ENCODE measurements around the gene LMAN2L. TPM values are rescaled to one million over a fixed set of nuclear protein-coding genes. Genes with fewer than 3 reads are reported as not detected.

Gene LMAN2L
- total and polyA plus RNA-seq, 8 donors = 5.4 to 15.8 (median 6.8) TPM

GRCh38 chr2:96683307-96683706 is 56.6 kb downstream of the LMAN2L start:
- Histone ChIP-seq H3K4me3 (no peak overlapping the region), H3K27me3 (no peaks in the 10 kb centered on the region)
- intact Hi-C loops (cut with DNase I) = no loop called here

DNA sequence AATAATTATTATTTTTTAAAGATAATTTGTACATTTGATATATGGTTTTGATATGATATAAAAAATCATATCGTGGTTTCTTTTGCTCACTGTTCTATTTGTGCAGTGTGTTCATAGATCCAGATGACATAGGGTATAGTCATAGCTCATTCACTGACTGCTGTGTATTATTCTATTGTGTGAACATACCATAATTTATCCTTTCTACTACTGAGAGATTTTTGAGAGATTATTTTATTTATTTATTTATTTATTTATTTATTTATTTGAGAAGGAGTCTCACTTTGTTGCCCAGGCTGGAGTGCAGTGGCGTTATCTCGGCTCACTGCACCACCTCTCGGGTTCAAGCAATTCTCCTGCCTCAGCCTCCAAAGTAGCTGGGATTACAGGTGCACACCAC is 58.3 kb downstream of the LMAN2L start:
- ATAC-seq (no peak), FAIRE-seq (no peak), DNase-seq (no peak)
- WGBS, 2 donors = 81 to 82% methylated on average over 4 of the region's 4 CpGs
- TF ChIP-seq, protein P1, sequence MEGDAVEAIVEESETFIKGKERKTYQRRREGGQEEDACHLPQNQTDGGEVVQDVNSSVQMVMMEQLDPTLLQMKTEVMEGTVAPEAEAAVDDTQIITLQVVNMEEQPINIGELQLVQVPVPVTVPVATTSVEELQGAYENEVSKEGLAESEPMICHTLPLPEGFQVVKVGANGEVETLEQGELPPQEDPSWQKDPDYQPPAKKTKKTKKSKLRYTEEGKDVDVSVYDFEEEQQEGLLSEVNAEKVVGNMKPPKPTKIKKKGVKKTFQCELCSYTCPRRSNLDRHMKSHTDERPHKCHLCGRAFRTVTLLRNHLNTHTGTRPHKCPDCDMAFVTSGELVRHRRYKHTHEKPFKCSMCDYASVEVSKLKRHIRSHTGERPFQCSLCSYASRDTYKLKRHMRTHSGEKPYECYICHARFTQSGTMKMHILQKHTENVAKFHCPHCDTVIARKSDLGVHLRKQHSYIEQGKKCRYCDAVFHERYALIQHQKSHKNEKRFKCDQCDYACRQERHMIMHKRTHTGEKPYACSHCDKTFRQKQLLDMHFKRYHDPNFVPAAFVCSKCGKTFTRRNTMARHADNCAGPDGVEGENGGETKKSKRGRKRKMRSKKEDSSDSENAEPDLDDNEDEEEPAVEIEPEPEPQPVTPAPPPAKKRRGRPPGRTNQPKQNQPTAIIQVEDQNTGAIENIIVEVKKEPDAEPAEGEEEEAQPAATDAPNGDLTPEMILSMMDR (IDR thresholded peaks at IDR 0.05) = no peak
- no peak overlapping the region for H3K27ac ChIP-seq
- intact Hi-C loops (cut with DNase I) = no loop called here
- no peaks in the 10 kb centered on the region for H3K9me3 ChIP-seq
- H3K4me3 ChIP-seq = no peak overlapping the region
- no peaks in the 10 kb centered on the region for H3K36me3 ChIP-seq
- peaks cover 5 to 17% (median 15%) of the 10 kb centered on the region in 3 donors for H3K4me1 ChIP-seq
- no peaks in the 10 kb centered on the region for H3K27me3 ChIP-seq

More at GRCh38 chr2:96683307-96683706, 56.6 kb downstream of the LMAN2L start:
- Histone ChIP-seq H3K4me1 (peaks cover 5 to 17% (median 15%) of the 10 kb centered on the region in 3 donors), H3K27ac (no peak overlapping the region), H3K9me3 (no peaks in the 10 kb centered on the region), H3K36me3 (no peaks in the 10 kb centered on the region)
- WGBS, 2 donors = 94 to 96% methylated on average over 5 of the region's 5 CpGs
- DNase-seq = no peak
- no peak for ATAC-seq
- TF ChIP-seq, protein P1 (IDR thresholded peaks at IDR 0.05) = no peak
- no peak for FAIRE-seq

DNA sequence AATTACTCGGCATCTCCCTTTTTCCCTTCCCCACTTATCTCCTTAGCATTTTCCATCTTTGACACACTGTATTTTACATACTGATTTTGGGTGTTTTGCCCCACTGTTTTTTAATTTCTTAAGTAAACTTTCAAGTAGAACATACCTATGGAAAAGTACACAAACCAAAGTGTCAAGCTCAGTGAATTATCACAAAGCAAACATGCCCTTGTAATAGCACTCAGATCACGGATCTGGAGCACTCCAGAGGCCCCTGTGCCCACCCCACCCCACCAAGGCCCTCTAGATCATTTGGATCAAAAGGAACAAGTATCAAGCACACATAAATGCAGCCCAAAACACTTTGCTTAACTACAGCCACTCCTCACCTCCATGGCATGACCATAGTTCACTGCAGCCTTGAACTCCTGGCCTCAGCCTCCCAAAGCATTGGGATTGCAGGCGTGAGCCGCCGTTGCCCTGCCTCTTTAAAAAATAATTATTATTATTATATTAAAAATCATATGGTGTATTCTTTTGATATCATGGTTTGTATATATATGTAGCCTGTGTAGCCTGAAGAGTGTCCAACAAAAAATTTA is 59.2 kb downstream of the LMAN2L start:
- ATAC-seq (peak; percentile 45 to 78 (median 69)), FAIRE-seq (no peak), DNase-seq (no peak)
- Histone ChIP-seq H3K9me3 (no peaks in the 10 kb centered on the region), H3K27me3 (no peaks in the 10 kb centered on the region), H3K4me1 (peaks cover 5 to 17% (median 15%) of the 10 kb centered on the region in 3 donors), H3K4me3 (no peak overlapping the region), H3K27ac (peak overlapping the region in 1 of 4 donors; percentile 61), H3K36me3 (no peaks in the 10 kb centered on the region)
- intact Hi-C loops (cut with DNase I) = no loop called here
- TF ChIP-seq, protein P1 (IDR thresholded peaks at IDR 0.05) = no peak
- WGBS, 2 donors = 18 to 19% methylated on average over 5 of the region's 5 CpGs

DNA sequence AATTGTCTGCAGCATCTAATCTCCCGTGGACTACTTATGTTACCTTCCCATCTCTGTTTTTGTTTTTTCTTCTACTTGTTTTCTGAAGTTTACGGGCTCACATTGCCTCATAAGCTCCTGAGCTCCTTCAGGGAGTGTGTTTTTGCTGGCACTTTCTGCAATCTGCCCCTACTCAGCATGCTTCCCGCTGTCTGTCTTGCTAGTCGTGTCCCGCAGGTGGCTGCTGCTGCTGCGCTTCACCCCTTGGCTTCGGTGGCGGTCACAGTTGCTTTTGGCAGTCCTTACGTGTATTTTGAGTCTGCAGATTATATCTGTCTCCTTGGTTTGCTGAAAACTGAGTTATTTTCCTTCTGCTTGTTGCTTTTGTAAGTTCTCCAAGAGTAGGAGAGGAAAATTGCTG is 60.0 kb downstream of the LMAN2L start:
- TF ChIP-seq, protein P1 (IDR thresholded peaks at IDR 0.05) = no peak
- intact Hi-C loops (cut with DNase I) = no loop called here
- peak overlapping the region in 2 of 4 donors; percentile 18 to 61 for H3K27ac ChIP-seq
- WGBS, 2 donors = 25 to 27% methylated on average over 9 of the region's 9 CpGs
- H3K9me3 ChIP-seq = no peaks in the 10 kb centered on the region
- H3K4me1 ChIP-seq = peaks cover 5 to 17% (median 15%) of the 10 kb centered on the region in 3 donors
- ATAC-seq = peak; percentile 56 to 77 (median 68)
- no peak for FAIRE-seq
- H3K4me3 ChIP-seq = no peak overlapping the region
- no peaks in the 10 kb centered on the region for H3K36me3 ChIP-seq
- DNase-seq = peak in 3 of 6 donors; percentile 45 to 54 (median 49)
- no peaks in the 10 kb centered on the region for H3K27me3 ChIP-seq

GRCh38 chr2:96669539-96670215 is 70.2 kb downstream of the LMAN2L start:
- TF ChIP-seq, protein P1 (IDR thresholded peaks at IDR 0.05) = no peak
- Histone ChIP-seq H3K36me3 (no peaks in the 10 kb centered on the region), H3K27ac (no peak overlapping the region), H3K4me3 (no peak overlapping the region), H3K4me1 (peaks cover 0 to 10% (median 4%) of the 10 kb centered on the region in 3 donors), H3K27me3 (no peaks in the 10 kb centered on the region), H3K9me3 (no peaks in the 10 kb centered on the region)
- peak in 1 of 6 donors; percentile 21 for DNase-seq
- no peak for FAIRE-seq
- intact Hi-C loops (cut with DNase I) = no loop called here
- 88 to 93% methylated on average over 15 of the region's 15 CpGs for WGBS, 2 donors
- ATAC-seq = no peak

Data from pancreas (tissue), 10 donors.